ENCODE results near the gene IDH2. TPM values are rescaled to one million over a fixed set of nuclear protein-coding genes. Genes with fewer than 3 reads are reported as not detected.

The IDH2 gene
- polyA plus RNA-seq, 1 donor (not counting 4 experiments of a cell fraction or from before 2014, with no cell fraction given): 27.9 TPM

GRCh38 chr15:90145761-90146160, 43.5 kb upstream of the IDH2 start:
- TF ChIP-seq CTCF (optimal IDR thresholded peaks at IDR 0.05 in 1 of 3, IDR thresholded peaks at IDR 0.05 in 1 of 3, conservative IDR thresholded peaks at IDR 0.05 in 1 of 3; ENCODE audit: extremely low read depth in 1 of 3, insufficient read depth in 2 of 3, low read length in 3 of 3) (no peak), EZH2 (IDR thresholded peaks at IDR 0.05; ENCODE audit: low read length) (no peak)
- no peak overlapping the region for H3K9ac ChIP-seq (ENCODE audit: control insufficient read depth, extremely low read depth, insufficient read depth, low read length)
- dilution Hi-C loops (cut with MboI; ENCODE audit: extremely low pct_ligation_motif_present, low sequenced_read_pairs): no loop called here
- no peaks in the 10 kb centered on the region for H3K36me3 ChIP-seq (ENCODE audit: control insufficient read depth in 2 of 2, extremely low read depth in 1 of 2, insufficient read depth in 2 of 2, low read length in 2 of 2)
- no peaks in the 10 kb centered on the region for H3K27me3 ChIP-seq (ENCODE audit: control insufficient read depth, extremely low read depth, insufficient read depth, low read length)
- FAIRE-seq (no peak), DNase-seq (ENCODE audit: low read depth, low spot score) (no peak)
- no peak overlapping the region for H2AFZ ChIP-seq (ENCODE audit: control insufficient read depth, low read length)
- no peak overlapping the region for H3K4me2 ChIP-seq (ENCODE audit: control insufficient read depth, extremely low read depth, insufficient read depth, low read depth, low read length)
- H3K79me2 ChIP-seq (ENCODE audit: control insufficient read depth, insufficient read depth, low read length): no peaks in the 10 kb centered on the region
- H3K9me3 ChIP-seq (ENCODE audit: control insufficient read depth, low read depth, low read length): no peaks in the 10 kb centered on the region
- no peak overlapping the region for H3K27ac ChIP-seq (ENCODE audit: control insufficient read depth, insufficient read depth, low read length)
- no peak overlapping the region for H3K4me3 ChIP-seq (ENCODE audit: control insufficient read depth in 2 of 3, extremely low read depth in 1 of 3, insufficient read depth in 2 of 3, low read depth in 1 of 3, low read length in 3 of 3)
- H4K20me1 ChIP-seq (ENCODE audit: control insufficient read depth, extremely low read depth, insufficient read depth, low read length): no peaks in the 10 kb centered on the region
- no peaks in the 10 kb centered on the region for H3K4me1 ChIP-seq (ENCODE audit: control insufficient read depth, extremely low read depth, insufficient read depth, low read length)
- no peaks in the 10 kb centered on the region for H3K9me1 ChIP-seq (ENCODE audit: control insufficient read depth, extremely low read depth, insufficient read depth, low read length)

- Histone ChIP-seq H4K20me1 (ENCODE audit: control insufficient read depth, extremely low read depth, insufficient read depth, low read length) (no peaks in the 10 kb centered on the region), H3K9me3 (ENCODE audit: control insufficient read depth, low read depth, low read length) (no peaks in the 10 kb centered on the region), H3K27ac (ENCODE audit: control insufficient read depth, insufficient read depth, low read length) (no peak overlapping the region), H3K9ac (ENCODE audit: control insufficient read depth, extremely low read depth, insufficient read depth, low read length) (no peak overlapping the region), H3K4me1 (ENCODE audit: control insufficient read depth, extremely low read depth, insufficient read depth, low read length) (no peaks in the 10 kb centered on the region), H3K27me3 (ENCODE audit: control insufficient read depth, extremely low read depth, insufficient read depth, low read length) (no peaks in the 10 kb centered on the region), H3K4me2 (ENCODE audit: control insufficient read depth, extremely low read depth, insufficient read depth, low read depth, low read length) (no peak overlapping the region), H3K79me2 (ENCODE audit: control insufficient read depth, insufficient read depth, low read length) (no peaks in the 10 kb centered on the region), H3K9me1 (ENCODE audit: control insufficient read depth, extremely low read depth, insufficient read depth, low read length) (no peaks in the 10 kb centered on the region), H3K4me3 (ENCODE audit: control insufficient read depth in 2 of 3, extremely low read depth in 1 of 3, insufficient read depth in 2 of 3, low read depth in 1 of 3, low read length in 3 of 3) (no peak overlapping the region), H2AFZ (ENCODE audit: control insufficient read depth, low read length) (no peak overlapping the region), H3K36me3 (ENCODE audit: control insufficient read depth in 2 of 2, extremely low read depth in 1 of 2, insufficient read depth in 2 of 2, low read length in 2 of 2) (no peaks in the 10 kb centered on the region)
- FAIRE-seq (no peak), DNase-seq (ENCODE audit: low read depth, low spot score) (no peak)
- dilution Hi-C loops (cut with MboI; ENCODE audit: extremely low pct_ligation_motif_present, low sequenced_read_pairs): no loop called here
- TF ChIP-seq CTCF (optimal IDR thresholded peaks at IDR 0.05 in 1 of 3, IDR thresholded peaks at IDR 0.05 in 1 of 3, conservative IDR thresholded peaks at IDR 0.05 in 1 of 3; ENCODE audit: extremely low read depth in 1 of 3, insufficient read depth in 2 of 3, low read length in 3 of 3) (no peak), EZH2 (IDR thresholded peaks at IDR 0.05; ENCODE audit: low read length) (no peak)
These were observed 43.0 kb upstream of the IDH2 start for GRCh38 chr15:90145259-90145658.
